D721Med (cell line): Measurements from ENCODE around the gene IQCN.

Experiments
- DNase-seq: peaks from one replicate; pipeline ENCODE4 v3.0.0; 2011; ENCODE audit warnings: low spot score; ENCODE audit not compliant: insufficient read length
- FAIRE-seq: peaks from 2 replicates; lab custom pipeline; 2011; peaks lifted over from hg19 to GRCh38; lab: Jason Lieb, UNC
- TF ChIP-seq, protein P1 (sequence below): IDR thresholded peaks from 2 replicates; pipeline ENCODE4 v1.5.1; 2012; ENCODE audit warnings: mild to moderate bottlenecking, control low read depth; ENCODE audit not compliant: insufficient read depth; ENCODE audit errors: missing control alignments

Gene IQCN

GRCh38 chr19:18317961-18318800 is 43.9 kb upstream of the IQCN start:
- DNase-seq, result no peak

DNA sequence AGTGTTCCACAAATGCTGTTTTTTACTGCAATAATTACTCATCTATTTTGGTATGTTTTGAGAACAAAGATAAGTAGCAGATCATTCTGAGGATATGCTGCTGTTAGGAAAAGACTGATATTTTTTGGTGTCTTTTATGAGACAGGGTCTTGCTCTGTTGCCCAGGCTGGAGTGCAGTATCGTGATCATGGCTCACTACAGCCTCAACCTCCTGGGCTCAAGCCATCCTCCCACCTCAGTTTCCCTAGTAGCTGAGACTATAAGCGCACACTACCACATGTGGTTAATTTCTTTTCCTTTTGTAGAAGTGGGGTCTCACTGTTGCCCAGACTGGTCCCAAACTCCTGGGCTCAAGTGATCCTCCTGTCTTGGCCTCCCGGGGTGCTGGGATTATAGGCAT is 39.1 kb upstream of the IQCN start:
- TF ChIP-seq, protein P1, sequence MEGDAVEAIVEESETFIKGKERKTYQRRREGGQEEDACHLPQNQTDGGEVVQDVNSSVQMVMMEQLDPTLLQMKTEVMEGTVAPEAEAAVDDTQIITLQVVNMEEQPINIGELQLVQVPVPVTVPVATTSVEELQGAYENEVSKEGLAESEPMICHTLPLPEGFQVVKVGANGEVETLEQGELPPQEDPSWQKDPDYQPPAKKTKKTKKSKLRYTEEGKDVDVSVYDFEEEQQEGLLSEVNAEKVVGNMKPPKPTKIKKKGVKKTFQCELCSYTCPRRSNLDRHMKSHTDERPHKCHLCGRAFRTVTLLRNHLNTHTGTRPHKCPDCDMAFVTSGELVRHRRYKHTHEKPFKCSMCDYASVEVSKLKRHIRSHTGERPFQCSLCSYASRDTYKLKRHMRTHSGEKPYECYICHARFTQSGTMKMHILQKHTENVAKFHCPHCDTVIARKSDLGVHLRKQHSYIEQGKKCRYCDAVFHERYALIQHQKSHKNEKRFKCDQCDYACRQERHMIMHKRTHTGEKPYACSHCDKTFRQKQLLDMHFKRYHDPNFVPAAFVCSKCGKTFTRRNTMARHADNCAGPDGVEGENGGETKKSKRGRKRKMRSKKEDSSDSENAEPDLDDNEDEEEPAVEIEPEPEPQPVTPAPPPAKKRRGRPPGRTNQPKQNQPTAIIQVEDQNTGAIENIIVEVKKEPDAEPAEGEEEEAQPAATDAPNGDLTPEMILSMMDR, result no peak
- DNase-seq, result no peak
- FAIRE-seq, result no peak

More at GRCh38 chr19:18317961-18318800, 43.9 kb upstream of the IQCN start:
- FAIRE-seq, result no peak
- TF ChIP-seq, protein P1, result no peak

GRCh38 chr19:18312092-18312534 is 37.9 kb upstream of the IQCN start:
- DNase-seq (no peak), FAIRE-seq (no peak)
- TF ChIP-seq, protein P1, result no peak

DNA sequence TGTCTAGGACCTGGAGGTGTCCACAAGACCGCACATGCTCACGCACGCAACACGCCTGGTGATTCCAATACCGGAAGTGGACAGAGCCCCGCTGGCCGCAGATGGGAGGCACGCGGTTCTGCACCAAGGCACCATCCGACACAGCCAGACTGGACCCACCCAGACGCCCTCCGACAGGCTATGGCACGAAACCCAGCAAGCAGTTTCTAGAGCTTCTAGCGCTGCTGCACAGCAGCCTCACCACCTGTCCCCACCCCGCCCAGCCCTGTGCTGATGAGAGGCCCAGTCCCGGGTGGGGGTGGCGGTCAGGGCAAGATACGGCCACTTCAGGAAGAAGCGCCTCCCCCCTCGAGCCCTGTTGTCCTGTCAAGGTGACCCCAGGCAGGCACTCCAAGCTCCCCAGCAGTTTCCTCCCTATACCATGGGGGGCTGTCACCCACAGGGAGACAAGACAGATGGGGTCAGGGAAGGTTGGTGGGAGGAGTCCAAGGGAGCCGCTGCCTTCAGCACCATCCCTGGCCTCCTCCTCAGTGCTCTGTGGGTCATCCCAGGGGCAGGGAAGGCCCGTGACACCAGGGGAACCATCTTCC is 37.3 kb upstream of the IQCN start:
- FAIRE-seq (no peak), DNase-seq (no peak)
- TF ChIP-seq, protein P1, result no peak

DNA sequence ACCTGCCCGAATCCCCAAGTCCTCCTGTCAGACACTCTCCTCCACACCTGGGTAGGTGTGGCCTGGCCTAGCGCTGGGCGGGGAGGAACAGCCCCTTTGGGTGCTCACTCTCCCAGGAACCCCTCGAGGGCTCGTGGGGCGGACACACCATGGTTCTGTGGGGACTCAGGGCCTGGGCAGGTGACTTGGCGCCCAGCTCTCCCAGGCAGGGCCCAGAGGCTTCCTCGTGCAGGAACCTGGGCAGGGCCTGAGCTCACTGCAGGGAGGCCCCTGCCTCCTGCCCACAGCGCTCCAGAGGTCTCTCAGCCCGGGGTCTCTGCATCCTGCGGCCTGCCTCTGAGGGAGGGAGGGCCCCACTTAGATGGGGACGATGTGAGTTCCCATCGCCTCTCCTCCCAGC is 36.7 kb upstream of the IQCN start:
- DNase-seq (no peak), FAIRE-seq (no peak)

DNA sequence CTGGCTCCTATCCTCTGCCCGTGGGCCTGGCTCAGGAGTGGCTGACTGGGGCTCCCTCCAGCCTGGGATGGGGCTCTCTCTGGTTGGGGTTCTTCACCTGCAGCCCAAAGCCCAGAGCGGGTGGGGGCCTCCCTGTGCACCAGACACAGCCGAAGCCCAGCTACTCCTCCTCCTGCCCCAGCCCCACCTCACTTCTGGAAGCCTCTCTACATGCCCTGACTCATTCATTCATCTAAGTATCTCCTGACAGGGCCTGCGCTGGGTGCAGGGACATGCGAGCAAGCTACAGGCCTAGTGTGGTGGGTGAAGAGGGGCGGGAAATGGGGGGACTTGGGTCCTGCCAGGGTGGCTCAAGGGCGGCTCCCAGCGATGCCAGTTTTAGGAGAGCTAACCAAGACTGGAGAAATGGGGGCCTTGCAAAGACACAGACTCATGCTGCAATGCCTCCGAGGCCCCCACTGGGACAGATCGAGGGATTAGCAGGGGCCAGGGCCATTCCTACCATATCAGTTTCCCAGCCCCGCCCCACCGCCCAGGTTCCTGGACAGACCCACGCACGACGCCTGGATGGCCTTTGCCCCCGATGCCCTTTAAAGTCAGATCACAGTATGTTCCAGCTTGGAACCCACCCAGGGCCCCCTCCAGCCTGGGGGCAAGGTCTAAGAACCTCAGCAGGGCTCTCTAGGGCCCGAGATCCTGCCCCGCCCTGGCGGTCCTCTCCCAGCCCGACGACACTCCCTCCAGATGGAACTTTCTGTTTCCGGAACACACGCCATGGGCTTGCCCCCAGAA is 36.1 kb upstream of the IQCN start:
- no peak for DNase-seq
- FAIRE-seq, result no peak
- TF ChIP-seq, protein P1, result no peak

More for the DNA sequence above, 36.7 kb upstream of the IQCN start:
- TF ChIP-seq, protein P1, result no peak
